Liver (tissue), 3 donors: ENCODE measurements around the gene GRIN2A.

Source experiments
- ATF3 ChIP-seq: IDR thresholded peaks from 2 replicates; pipeline ENCODE4 v1.6.1; 2016; ENCODE audit warnings: antibody characterized with exemption
- CTCF ChIP-seq: fragments of 150-350 bp; IDR thresholded peaks from 2 replicates; pipeline ENCODE4 v1.5.1; 2017; ENCODE audit warnings: improper control_type of control experiment, low read depth, low read length; ENCODE audit not compliant: missing input control
- EGR1 ChIP-seq, 2 donors: IDR thresholded peaks; 2 replicates each; pipeline ENCODE4 v1.6.1; 2016 to 2018; ENCODE audit warnings: antibody characterized with exemption in 2 of 2, low read depth in 2 of 2
- FOXA1 ChIP-seq: IDR thresholded peaks from 2 replicates; pipeline ENCODE4 v1.6.1; 2016; ENCODE audit warnings: antibody characterized with exemption
- GABPA ChIP-seq, 2 donors: IDR thresholded peaks in 1 of 2; conservative IDR thresholded peaks in 1 of 2; 2 replicates each; pipeline ENCODE4 v1.6.1; 2016; ENCODE audit warnings: antibody characterized with exemption in 2 of 2, mild to moderate bottlenecking in 1 of 2, moderate library complexity in 1 of 2
- JUND ChIP-seq, 2 donors: IDR thresholded peaks; 2 replicates each; pipeline ENCODE4 v1.6.1; 2016; ENCODE audit warnings: antibody characterized with exemption in 2 of 2
- MAX ChIP-seq: IDR thresholded peaks from 2 replicates; pipeline ENCODE4 v1.6.1; 2016; ENCODE audit warnings: antibody characterized with exemption
- RAD21 ChIP-seq, 2 donors: IDR thresholded peaks; 2 replicates each; pipeline ENCODE4 v1.6.1; 2016; ENCODE audit warnings: antibody characterized with exemption in 2 of 2, mild to moderate bottlenecking in 2 of 2
- REST ChIP-seq: IDR thresholded peaks from 2 replicates; pipeline ENCODE4 v1.6.1; 2016; ENCODE audit warnings: antibody characterized with exemption, mild to moderate bottlenecking
- SP1 ChIP-seq: IDR thresholded peaks from 2 replicates; pipeline ENCODE4 v1.6.1; 2018; ENCODE audit warnings: antibody characterized with exemption, mild to moderate bottlenecking
- TAF1 ChIP-seq: conservative IDR thresholded peaks from 2 replicates; pipeline ENCODE4 v1.6.1; 2016; ENCODE audit warnings: antibody characterized with exemption, mild to moderate bottlenecking
- YY1 ChIP-seq: IDR thresholded peaks from 2 replicates; pipeline ENCODE4 v1.6.1; 2016; ENCODE audit warnings: antibody characterized with exemption, mild to moderate bottlenecking
- ZBTB33 ChIP-seq: IDR thresholded peaks from 2 replicates; pipeline ENCODE4 v1.6.1; 2016; ENCODE audit warnings: antibody characterized with exemption
- donor health status: healthy.
- donor health status: healthy.

- TF ChIP-seq RAD21 (IDR thresholded peaks at IDR 0.05) = no peak
- no peak for TF ChIP-seq CTCF
- TF ChIP-seq EGR1 (IDR thresholded peaks at IDR 0.05; ENCODE audit: low read depth in 2 of 2) = no peak
- no peak for TF ChIP-seq TAF1
- no peak for TF ChIP-seq YY1
- TF ChIP-seq MAX = no peak
- TF ChIP-seq SP1 = no peak
- no peak for TF ChIP-seq JUND (IDR thresholded peaks at IDR 0.05)
- no peak for TF ChIP-seq REST
- TF ChIP-seq ATF3 = no peak
- no peak for TF ChIP-seq GABPA (IDR thresholded peaks at IDR 0.05 in 1 of 2, conservative IDR thresholded peaks at IDR 0.05 in 1 of 2)
- no peak for TF ChIP-seq ZBTB33
- no peak for TF ChIP-seq FOXA1
Observed at GRCh38 chr16:9843424-9844018, 338.7 kb downstream of the GRIN2A start.
